H1 (cell line): ENCODE results near the gene APLP1.

Experiments
- CTBP2 ChIP-seq: IDR thresholded peaks from 2 replicates; pipeline ENCODE4 v1.7.0; 2011; ENCODE audit warnings: borderline replicate concordance, mild to moderate bottlenecking, moderate library complexity, mixed read lengths, low read length; ENCODE audit not compliant: insufficient read depth, insufficient read length
- CTCF ChIP-seq, 3 experiments: IDR thresholded peaks; 1 replicate in 2 of 3; 2 replicates in 1 of 3; pipeline versions ENCODE4 v1.5.1 to v1.6.1; 2011; ENCODE audit warnings: low read length in 3 of 3, mild to moderate bottlenecking in 3 of 3, inconsistent platforms in 2 of 3, low read depth in 1 of 3, moderate library complexity in 1 of 3; ENCODE audit not compliant: insufficient read depth in 1 of 3; ENCODE audit errors: control extremely low read depth in 1 of 3
- EP300 ChIP-seq, 2 experiments: IDR thresholded peaks; 1 replicate in 1 of 2; 2 replicates in 1 of 2; pipeline ENCODE4 v1.6.1; 2011 to 2012; ENCODE audit warnings: low read depth in 2 of 2, low read length in 2 of 2, mild to moderate bottlenecking in 2 of 2, borderline replicate concordance in 1 of 2, inconsistent platforms in 1 of 2, moderate library complexity in 1 of 2
- EZH2 ChIP-seq: fragments of 200-600 bp; sonication (generic); IDR thresholded peaks from 2 replicates; pipeline ENCODE4 v1.7.1; 2012; ENCODE audit warnings: low read depth, mild to moderate bottlenecking, moderate library complexity, low read length, inconsistent platforms; ENCODE audit not compliant: severe bottlenecking
- KDM1A ChIP-seq: fragments of 200-600, 300-600 bp; sonication (generic); IDR thresholded peaks from 2 replicates; pipeline ENCODE4 v1.7.1; 2016; ENCODE audit warnings: mild to moderate bottlenecking, low read length, borderline replicate concordance
- NRF1 ChIP-seq: IDR thresholded peaks from 2 replicates; pipeline ENCODE4 v1.6.1; 2011; ENCODE audit warnings: mild to moderate bottlenecking, low read depth, low read length, improper control_type of control experiment
- RAD21 ChIP-seq, 2 experiments: IDR thresholded peaks in 1 of 2; conservative IDR thresholded peaks in 1 of 2; 2 replicates each; pipeline ENCODE4 v1.6.1; 2011; ENCODE audit warnings: low read depth in 2 of 2, low read length in 2 of 2, improper control_type of control experiment in 1 of 2, inconsistent platforms in 1 of 2, mild to moderate bottlenecking in 1 of 2, moderate library complexity in 1 of 2
- SP1 ChIP-seq: IDR thresholded peaks from 2 replicates; pipeline ENCODE4 v1.6.1; 2011; ENCODE audit warnings: low read depth, low read length
- SP2 ChIP-seq: IDR thresholded peaks from 2 replicates; pipeline ENCODE4 v1.6.1; 2012; ENCODE audit warnings: mild to moderate bottlenecking, low read length, inconsistent platforms
- TCF12 ChIP-seq: IDR thresholded peaks from 2 replicates; pipeline ENCODE4 v1.6.1; 2011; ENCODE audit warnings: low read depth, mild to moderate bottlenecking, low read length
- TF ChIP-seq, protein P1 (sequence below): IDR thresholded peaks from 2 replicates; pipeline ENCODE4 v1.6.1; 2012; ENCODE audit warnings: inconsistent platforms

DNA sequence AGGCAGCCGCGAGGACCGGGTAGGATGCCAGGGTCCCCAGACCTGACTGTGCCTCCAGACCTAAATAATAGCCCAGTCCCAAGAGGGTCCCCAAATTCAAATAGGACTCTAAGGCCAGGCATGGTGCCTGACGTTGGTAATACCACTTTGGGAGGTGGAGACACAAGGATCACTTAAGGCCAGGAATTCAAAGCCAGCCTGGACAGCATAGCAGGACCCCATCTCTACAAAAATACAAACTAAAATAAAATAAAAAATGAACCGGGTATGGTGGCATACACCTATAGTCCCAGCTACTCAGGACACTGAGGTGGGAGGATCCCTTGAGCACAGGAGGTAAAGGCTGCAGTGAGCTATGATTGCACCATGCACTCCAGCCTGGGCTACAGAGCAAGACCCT is 5.4 kb upstream of the APLP1 start:
- TF ChIP-seq CTCF (IDR thresholded peaks at IDR 0.05; ENCODE audit: control extremely low read depth in 1 of 3, insufficient read depth in 1 of 3, low read depth in 1 of 3, low read length in 3 of 3) (no peak), SP2 (no peak), TCF12 (no peak), SP1 (no peak), EZH2 (no peak), KDM1A (no peak), EP300 (IDR thresholded peaks at IDR 0.05; ENCODE audit: borderline replicate concordance in 1 of 2, low read depth in 2 of 2, low read length in 2 of 2) (no peak), NRF1 (no peak), RAD21 (IDR thresholded peaks at IDR 0.05 in 1 of 2, conservative IDR thresholded peaks at IDR 0.05 in 1 of 2; ENCODE audit: low read depth in 2 of 2, low read length in 2 of 2) (no peak), CTBP2 (no peak)
- TF ChIP-seq, protein P1, sequence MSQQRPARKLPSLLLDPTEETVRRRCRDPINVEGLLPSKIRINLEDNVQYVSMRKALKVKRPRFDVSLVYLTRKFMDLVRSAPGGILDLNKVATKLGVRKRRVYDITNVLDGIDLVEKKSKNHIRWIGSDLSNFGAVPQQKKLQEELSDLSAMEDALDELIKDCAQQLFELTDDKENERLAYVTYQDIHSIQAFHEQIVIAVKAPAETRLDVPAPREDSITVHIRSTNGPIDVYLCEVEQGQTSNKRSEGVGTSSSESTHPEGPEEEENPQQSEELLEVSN = no peak
